Measurements from ENCODE around the gene RNASE1. TPM values are rescaled to one million over a fixed set of nuclear protein-coding genes. Genes with fewer than 3 reads are reported as not detected.

Gene RNASE1
- 1,000 to 10,000 TPM in 1 of 3 donors, 100 to 1,000 TPM in 2; 125 to 1,186 (median 303) TPM for total RNA-seq

DNA sequence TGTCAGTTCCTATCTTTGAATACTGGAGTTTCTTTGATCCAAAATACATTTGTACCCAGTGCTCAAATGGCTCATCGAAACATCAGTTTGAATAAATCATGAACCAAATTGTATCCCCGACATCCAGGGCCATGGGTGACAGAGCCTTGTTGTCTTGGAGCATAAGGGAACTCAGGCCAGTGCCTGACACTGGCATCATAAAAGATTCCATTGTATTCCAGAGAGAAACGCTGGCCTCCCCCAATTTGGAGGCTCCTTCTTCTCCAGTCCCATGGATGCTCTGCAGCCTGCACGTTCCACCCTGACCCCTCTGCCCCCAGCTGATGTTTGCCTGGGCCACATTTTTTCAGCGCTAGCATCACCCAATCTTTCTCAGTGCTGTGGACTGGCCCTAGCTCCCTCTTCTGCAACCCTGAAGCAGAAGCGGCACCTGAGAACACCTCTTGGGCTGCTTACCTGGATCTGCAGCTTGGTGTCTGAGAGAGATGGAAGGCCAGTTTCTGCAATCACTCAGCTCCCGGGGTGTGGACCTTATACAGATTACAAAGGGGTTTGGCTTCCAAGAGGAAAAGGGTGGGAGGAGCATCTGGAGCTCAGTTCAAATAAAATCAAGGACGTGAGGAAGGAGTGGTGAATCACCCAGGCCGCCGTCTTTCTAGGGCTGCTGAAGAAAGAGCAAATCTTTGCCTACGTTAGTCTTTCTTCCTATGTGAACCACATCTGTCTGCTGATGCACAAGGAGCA lies at the start of gene RNASE1:
RNASE1 (minus strand) TSS at position 504 of the 744 bp plus-strand sequence. CDS start 776 bp downstream, outside the sequence.
- intact Hi-C loops (cut with DNase I; ENCODE audit: low total_unique reads) = no loop called here
- H3K36me3 ChIP-seq = no peaks in the 10 kb centered on the region
- peak within 1 kb of the TSS; percentile 28 to 43 (median 43) for H3K4me3 ChIP-seq
- TF ChIP-seq POLR2AphosphoS5 (IDR thresholded peaks at IDR 0.05) (no peak), POLR2A (IDR thresholded peaks at IDR 0.05) (no peak)
- TF ChIP-seq, protein P1, sequence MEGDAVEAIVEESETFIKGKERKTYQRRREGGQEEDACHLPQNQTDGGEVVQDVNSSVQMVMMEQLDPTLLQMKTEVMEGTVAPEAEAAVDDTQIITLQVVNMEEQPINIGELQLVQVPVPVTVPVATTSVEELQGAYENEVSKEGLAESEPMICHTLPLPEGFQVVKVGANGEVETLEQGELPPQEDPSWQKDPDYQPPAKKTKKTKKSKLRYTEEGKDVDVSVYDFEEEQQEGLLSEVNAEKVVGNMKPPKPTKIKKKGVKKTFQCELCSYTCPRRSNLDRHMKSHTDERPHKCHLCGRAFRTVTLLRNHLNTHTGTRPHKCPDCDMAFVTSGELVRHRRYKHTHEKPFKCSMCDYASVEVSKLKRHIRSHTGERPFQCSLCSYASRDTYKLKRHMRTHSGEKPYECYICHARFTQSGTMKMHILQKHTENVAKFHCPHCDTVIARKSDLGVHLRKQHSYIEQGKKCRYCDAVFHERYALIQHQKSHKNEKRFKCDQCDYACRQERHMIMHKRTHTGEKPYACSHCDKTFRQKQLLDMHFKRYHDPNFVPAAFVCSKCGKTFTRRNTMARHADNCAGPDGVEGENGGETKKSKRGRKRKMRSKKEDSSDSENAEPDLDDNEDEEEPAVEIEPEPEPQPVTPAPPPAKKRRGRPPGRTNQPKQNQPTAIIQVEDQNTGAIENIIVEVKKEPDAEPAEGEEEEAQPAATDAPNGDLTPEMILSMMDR (IDR thresholded peaks at IDR 0.05) = no peak
- no peaks in the 10 kb centered on the region for H3K4me1 ChIP-seq
- H3K27me3 ChIP-seq = no peaks in the 10 kb centered on the region
- no peak for DNase-seq (ENCODE audit: low spot score in 2 of 2)
- no peaks in the 10 kb centered on the region for H3K9me3 ChIP-seq
- H3K27ac ChIP-seq = peak within 1 kb of the TSS; percentile 53 to 72

DNA sequence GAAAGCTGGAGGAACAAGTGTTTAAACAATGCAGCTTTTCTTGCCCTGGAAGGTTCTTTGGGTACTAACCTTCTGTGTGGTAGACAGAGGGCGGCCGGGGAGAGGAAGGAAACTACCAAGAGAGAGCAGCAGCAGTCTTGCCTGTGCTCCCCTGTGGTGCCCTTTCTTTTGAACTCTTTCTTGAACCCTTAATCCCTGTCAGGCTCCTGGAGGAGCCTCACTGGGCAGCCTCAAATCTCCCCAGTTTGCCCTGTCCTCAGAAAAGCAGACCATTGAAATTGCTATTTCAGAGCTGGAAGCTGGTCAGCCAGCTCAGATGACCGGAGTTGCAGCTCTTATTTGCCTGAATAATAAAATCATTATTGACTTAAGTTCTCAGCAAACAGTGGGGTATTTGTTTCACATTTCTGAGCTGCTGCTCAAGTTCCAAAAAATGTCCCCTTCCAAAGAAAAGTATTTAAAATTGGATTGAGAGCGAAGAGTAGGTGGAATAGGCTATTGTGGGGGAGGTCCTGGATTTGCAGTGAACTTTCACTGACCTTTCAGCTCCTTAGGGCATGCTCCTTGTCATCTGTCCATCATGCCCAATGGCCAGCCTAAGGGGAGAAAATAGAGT lies 46.4 kb upstream of the RNASE1 start:
- TF ChIP-seq, protein P1 (IDR thresholded peaks at IDR 0.05) = no peak
- no peak for TF ChIP-seq POLR2A (IDR thresholded peaks at IDR 0.05)
- no peak for TF ChIP-seq POLR2AphosphoS5 (IDR thresholded peaks at IDR 0.05)
- H3K27me3 ChIP-seq = no peaks in the 10 kb centered on the region
- H3K4me3 ChIP-seq = no peak overlapping the region
- intact Hi-C loops (cut with DNase I; ENCODE audit: low total_unique reads) = no loop called here
- no peaks in the 10 kb centered on the region for H3K36me3 ChIP-seq
- no peak for DNase-seq (ENCODE audit: low spot score in 2 of 2)
- peak overlapping the region; percentile 56 to 67 for H3K27ac ChIP-seq
- H3K4me1 ChIP-seq = no peaks in the 10 kb centered on the region
- no peaks in the 10 kb centered on the region for H3K9me3 ChIP-seq

DNA sequence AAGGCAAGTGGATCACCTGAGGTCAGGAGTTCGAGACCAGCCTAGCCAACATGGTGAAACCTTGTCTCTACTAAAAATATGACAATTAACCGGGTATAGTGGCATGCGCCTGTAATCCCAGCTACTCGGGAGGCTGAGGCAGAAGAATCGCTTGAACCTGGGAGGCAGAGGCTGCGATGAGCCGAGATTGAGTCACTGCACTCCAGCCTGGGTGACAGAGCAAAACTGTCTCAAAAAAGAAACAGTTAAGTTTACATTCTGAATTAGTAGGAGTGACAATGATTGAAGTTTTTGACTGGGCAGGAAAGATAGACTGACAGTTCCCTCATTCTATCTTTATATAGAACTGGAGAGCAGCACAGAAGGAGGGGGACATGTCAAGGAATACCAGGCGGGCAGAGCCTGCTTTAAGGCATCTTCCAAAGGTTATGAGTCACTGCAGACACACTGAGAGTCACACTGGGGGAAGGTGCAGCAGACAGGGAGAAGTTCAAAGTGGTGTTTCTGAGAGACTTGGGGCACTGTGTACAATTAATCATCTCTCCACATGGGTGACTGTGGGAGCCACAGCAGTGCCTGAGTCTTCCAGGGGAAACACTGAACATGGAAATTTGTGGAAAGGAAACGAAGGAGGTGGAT lies 45.8 kb upstream of the RNASE1 start:
- no peaks in the 10 kb centered on the region for H3K4me1 ChIP-seq
- no peaks in the 10 kb centered on the region for H3K9me3 ChIP-seq
- TF ChIP-seq, protein P1 (IDR thresholded peaks at IDR 0.05) = no peak
- no peak for TF ChIP-seq POLR2A (IDR thresholded peaks at IDR 0.05)
- no peak for TF ChIP-seq POLR2AphosphoS5 (IDR thresholded peaks at IDR 0.05)
- intact Hi-C loops (cut with DNase I; ENCODE audit: low total_unique reads) = no loop called here
- no peak overlapping the region for H3K4me3 ChIP-seq
- no peaks in the 10 kb centered on the region for H3K27me3 ChIP-seq
- no peaks in the 10 kb centered on the region for H3K36me3 ChIP-seq
- no peak for DNase-seq (ENCODE audit: low spot score in 2 of 2)
- H3K27ac ChIP-seq = peak overlapping the region; percentile 56 to 67

DNA sequence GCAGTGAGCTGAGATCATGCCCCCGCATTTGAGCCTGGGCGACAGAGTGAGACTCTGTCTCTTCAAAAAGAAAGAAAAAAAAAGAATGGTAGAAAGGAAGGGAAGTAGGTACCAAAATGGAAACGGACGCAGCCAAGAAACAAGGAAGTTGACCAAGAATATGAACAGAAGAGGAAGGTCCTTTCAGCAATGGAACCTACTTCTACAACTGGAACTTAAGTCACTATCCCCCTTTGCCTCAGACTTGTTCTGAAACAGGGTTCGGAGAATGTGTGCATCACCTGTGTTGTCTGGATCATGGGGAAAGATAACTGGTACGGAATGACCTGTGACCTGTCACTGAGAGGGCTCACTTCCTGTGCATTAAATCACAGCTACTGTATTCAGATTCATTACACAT lies 43.9 kb upstream of the RNASE1 start:
- H3K4me1 ChIP-seq = no peaks in the 10 kb centered on the region
- intact Hi-C loops (cut with DNase I; ENCODE audit: low total_unique reads) = no loop called here
- no peak for TF ChIP-seq POLR2A (IDR thresholded peaks at IDR 0.05)
- TF ChIP-seq, protein P1 (IDR thresholded peaks at IDR 0.05) = no peak
- no peak for TF ChIP-seq POLR2AphosphoS5 (IDR thresholded peaks at IDR 0.05)
- H3K27me3 ChIP-seq = no peaks in the 10 kb centered on the region
- H3K4me3 ChIP-seq = no peak overlapping the region
- H3K36me3 ChIP-seq = no peaks in the 10 kb centered on the region
- no peaks in the 10 kb centered on the region for H3K9me3 ChIP-seq
- DNase-seq (ENCODE audit: low spot score in 2 of 2) = no peak
- no peak overlapping the region for H3K27ac ChIP-seq

DNA sequence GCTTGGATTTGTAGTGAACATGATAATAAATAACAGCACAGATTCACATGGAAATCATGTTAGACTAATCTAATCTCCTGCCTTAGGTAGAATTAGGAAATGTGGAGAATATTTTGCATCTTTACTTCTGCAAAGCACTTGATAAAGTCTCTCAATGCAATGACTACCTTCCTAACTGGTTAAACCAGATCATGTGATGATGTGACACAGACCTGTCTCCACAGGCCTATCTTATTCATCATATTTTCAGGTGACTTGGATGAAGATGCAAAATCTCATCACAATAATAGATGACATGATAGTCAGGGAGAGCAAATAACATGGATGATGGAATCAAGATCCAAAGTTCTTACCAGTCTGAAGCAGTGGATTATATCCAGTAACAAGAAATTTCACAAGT lies 38.5 kb upstream of the RNASE1 start:
- no peak for DNase-seq (ENCODE audit: low spot score in 2 of 2)
- no peak overlapping the region for H3K27ac ChIP-seq
- no peak overlapping the region for H3K4me3 ChIP-seq
- TF ChIP-seq, protein P1 (IDR thresholded peaks at IDR 0.05) = no peak
- TF ChIP-seq POLR2AphosphoS5 (IDR thresholded peaks at IDR 0.05) (no peak), POLR2A (IDR thresholded peaks at IDR 0.05) (no peak)
- H3K9me3 ChIP-seq = no peaks in the 10 kb centered on the region
- intact Hi-C loops (cut with DNase I; ENCODE audit: low total_unique reads) = no loop called here
- no peaks in the 10 kb centered on the region for H3K36me3 ChIP-seq
- no peaks in the 10 kb centered on the region for H3K27me3 ChIP-seq
- no peaks in the 10 kb centered on the region for H3K4me1 ChIP-seq

All from breast epithelium (tissue), 4 donors.